Measurements from ENCODE around the gene FAM107A.
"Not testable (repeated sequence)": the region's sequence is repeated elsewhere in the genome, so short reads cannot be mapped to it uniquely, and the experiment has no call there.

FAM107A gene

GRCh38 chr3:58535531-58536500, 41.4 kb downstream of the FAM107A start:
- peak; percentile 22 for DNase-seq

DNA sequence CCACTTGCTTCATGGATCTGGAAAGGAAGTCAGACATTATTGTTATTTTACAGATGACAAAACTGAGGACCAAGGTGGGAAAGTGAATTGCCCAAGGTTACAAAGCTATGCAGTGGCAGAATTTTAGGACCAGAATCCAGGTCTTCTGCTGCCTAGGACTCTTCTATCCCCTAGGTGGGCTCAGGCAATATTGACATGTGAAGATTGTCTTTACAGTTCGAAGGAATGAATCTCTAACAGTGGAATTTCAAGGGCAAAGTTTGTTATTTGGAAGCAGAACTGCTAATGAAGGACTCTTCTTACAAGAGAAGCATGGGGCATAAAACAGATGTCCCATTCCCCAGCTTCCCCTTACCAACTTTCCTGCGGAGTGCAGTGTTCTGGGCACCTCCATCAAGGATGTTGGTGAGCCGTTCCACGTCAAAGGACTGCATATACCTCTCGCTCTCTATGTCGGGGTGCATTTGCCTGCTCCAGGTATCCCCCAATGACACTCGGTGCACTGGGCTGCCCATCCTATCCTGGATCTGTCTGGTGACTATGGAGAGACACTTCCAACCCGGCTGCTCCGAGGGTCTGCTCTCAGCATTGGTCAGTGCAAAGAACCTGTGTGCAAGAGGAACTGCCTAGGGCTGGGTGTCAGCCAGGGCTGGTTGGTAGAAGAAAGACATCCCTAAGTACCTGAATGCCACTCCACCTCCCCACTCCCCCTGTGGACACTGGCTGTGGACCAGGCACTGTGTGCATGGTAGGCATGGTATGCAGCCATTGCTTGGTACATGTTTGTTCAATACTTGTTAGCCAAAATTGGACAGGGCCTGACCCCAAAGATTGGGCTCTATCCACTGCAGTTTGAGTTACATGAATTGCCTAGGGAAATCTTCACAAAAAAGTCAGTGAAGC, 42.3 kb downstream of the FAM107A start:
- DNase-seq = no peak

GRCh38 chr3:58532794-58533220, 44.4 kb downstream of the FAM107A start:
- no peak for DNase-seq

DNA sequence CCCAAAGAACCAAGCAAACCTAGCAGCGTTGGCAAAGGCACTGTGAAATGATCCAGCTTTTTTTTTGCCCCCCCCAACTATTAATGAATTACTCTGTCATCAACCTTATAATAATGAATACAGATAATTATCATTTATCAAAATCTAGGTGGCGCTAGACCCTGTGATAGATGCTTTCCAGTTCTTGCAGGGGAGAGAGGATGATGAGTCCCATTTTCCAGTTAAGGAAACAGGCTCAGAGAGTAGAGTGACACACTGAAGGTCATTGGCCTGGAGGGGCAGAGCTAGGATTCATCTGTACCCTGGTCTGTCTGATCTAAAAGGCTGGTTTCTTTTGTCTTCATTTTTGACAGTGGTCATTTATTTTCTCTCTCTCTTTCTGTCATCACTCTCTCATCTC, 45.2 kb downstream of the FAM107A start:
- no peak for DNase-seq

DNA sequence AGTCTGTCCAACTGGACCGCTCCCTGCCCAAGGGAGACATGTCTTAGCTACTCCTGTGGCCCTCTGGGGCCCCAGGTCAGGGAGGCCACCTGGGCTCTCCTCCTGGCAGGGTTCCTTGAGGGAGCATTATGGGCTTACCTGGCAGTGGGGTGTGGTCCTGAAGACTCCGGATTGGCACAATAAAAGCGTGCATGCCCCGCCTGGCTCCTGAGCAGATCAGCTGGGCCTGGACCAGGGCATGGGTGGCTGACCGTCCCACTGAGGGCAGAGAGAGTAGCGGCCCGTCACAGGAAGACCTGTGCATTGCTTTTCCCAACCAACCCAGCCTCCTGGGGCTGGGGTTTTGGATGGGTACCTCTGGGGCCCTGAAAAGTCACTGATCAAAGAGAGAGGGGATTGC, 45.6 kb downstream of the FAM107A start:
- DNase-seq = no peak

DNA sequence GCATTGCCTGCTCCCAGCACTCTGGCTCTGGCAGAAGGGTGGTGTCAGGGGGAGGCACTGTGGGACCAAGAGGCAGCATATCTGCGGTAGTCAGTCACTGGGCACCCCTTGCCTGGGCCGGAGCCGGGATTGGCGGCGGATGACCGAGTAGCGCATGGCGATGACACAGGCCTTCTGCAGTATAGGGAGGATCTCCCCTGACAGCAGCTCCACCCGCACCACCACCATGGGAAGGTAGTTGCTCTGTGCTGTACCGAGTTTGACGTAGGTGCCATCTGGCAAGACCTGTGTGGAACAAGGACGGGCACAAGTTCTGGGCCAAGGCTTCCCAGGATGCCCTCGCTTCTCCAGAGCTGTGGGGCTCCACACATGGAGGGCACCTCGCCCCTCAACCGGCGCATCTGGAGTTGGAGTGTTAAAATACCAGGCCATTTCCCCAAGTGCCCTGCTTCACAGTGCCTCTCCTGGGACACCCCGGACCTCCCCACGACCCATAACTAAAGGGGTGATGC, 46.8 kb downstream of the FAM107A start:
- no peak for DNase-seq

GRCh38 chr3:58529516-58530353, 47.5 kb downstream of the FAM107A start:
- DNase-seq = no peak

- DNase-seq = peak; percentile 43
These were observed 48.6 kb downstream of the FAM107A start for GRCh38 chr3:58528629-58529028.

GRCh38 chr3:58527440-58527839, 49.8 kb downstream of the FAM107A start:
- not testable (repeated sequence) for DNase-seq

DNA sequence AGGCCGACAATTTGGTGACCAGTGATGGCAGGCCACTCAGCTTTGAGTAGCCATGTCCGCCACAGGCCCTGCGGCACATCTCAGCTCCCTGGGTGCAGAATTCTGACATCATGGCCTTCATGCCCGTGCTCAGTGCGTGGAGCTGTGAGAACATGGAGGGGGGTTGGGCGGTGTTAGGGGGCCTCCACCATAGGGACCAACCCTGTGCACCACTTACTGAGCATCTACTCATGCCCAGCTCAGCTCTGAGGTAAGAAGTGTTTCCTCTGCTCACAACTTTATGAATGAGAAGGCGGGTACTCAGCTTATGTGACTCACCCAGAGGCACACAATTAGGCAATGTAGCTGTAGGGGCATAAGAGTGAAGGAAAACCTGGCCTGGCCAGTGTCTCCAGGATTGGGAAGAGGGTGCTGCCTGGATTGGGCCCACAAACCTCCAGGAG, 50.7 kb downstream of the FAM107A start:
- no peak for DNase-seq

DNA sequence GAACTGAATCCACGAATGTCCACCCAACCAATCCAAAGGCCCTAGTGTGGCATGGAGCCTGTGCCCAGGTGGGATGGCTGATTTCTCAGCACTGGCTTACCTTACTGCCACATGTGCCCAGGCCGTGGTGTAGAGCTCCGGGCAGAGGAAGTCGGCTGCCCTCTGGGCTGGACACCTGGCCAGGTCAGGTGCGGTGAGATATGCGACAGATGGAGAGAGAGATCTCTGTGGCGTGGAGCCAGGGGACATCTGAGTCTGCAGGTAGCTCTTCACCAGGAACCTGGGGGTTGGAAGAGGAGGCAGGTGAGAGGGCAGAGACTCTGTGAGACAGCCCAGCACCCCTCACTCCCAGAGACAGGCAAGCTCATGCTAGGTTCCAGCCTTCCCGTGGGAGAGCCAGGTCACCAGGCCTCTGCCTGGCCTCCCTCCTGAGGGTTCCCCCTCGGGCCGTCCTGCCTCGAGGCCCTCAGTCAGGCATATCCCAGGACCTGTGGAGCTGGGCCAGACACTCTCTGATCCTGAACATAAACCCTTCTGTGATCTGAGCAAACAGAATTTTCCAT, 52.8 kb downstream of the FAM107A start:
- DNase-seq = no peak

DNA sequence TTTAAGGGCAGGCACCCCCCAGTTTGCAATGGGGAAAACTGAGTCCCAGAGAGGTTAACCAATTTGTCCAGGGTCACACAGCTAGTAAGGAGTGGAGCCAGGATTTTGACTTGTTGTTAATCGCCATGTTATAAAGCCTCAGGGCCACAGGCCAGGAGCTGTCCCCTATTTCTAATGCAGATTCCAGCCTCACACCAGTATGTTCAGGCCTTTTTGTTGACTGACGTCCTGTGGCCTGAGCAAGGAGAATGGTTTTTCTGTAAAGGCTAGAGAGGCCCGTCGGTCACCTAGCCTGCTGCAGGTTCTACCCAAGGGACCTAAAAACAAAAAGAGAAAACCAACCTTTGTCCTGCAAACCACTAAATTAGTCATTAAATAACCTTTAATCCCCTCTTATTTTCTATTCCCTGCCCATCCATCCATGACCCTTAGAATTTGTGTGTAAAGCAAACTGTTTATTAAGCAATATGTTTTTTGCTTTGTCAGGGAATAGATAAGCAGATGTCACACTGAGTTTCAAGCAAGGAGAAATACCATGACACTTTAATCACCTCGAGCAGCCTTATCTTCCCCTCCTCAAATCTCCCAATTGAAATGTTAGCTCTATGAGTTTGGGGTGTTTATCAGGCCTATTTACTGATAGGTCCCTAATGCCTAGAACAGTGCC, 54.3 kb downstream of the FAM107A start:
- DNase-seq = no peak

DNA sequence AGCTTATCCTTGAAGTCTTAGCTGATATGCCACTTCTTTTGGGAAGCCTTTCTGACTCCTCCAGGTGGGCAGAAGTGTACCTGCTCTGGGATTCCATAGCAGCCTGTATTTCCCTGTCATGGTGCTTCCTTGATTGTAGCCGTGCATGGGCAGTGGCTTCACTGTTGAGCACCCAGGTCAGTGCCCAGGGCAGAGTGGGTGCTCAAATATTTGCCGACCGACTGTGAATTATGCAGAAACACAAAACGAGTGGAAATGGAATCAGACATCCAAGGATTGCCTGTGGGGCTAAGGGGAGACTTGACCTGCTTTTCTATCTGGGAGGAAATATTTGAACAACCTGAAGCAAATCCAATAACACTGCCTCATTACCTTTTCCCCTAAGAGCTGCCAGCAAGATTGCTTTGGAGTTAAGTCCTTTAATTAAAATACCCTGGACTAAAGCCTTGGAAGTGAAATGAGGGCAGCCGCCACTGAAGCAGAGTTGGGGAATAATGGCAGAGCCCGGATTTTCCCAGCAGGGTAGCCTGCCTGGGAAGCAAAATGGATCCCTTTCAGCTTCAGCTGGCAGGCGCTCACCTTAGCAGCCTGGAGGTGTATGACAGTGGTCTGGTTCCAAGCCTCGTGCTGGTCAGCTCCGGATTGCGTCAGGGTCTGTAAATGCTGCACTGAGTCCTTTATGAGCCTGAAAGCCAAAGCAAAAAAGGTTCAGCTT, 55.1 kb downstream of the FAM107A start:
- DNase-seq = no peak

DNA sequence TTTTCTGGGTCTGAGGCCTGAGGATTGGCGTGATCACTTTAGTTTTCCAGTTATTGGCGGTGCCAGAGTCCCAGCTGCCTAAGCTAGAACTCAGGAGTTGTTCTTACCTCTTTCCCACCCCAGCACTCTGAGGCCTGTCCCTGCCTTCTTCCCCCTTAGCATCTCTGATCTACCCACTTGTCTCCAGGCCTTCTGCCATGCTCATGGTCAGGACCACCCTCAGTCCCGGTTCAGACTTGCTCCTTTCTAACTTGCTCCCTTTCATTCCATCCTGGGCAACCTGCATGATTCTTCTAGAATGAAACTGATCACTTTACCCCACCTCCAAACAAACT, 55.9 kb downstream of the FAM107A start:
- DNase-seq = no peak

DNA sequence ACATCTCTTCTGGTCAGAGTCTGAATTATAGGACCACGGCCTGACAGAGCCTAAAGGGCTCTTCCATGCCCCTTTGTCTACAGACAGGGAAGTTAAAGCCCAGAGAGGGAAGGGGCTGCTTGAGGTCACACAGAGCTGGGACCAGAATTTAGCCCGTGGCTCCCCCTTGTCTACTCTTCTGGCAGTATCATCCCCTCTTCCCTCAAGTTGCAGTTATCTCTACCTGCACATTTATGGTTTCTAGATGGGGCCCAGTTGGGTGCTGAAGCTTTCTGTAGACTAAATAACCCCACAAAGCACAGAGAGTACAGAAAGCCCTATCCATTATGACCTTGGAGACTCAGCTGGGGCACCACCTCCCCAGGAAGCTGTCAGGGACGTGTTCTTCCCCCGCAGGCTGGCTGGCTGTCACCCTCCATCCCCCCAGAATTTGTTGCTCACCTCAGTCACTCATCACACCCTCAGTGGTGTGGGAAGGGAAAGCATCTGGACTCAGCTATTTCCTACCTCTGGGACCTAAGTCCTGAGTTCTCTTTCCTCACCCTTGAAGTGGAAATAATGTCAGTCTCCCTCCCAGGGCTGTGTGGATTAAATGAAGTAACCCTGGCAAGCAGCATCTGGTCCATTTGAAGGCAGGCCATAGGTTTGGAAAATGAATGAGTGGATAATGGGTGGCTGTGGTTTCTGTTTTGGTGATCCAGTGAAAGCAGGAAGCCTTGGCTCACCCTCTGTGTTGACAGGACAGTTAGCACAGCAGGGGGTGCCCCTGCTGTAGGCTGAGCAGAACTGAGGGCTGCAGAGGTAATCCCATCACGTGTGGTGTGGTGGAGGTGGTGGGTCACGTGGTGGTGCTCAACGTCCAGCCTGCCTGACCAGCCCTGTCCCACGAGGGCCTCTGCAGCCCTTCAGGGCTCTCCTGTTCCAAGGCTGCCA, 56.5 kb downstream of the FAM107A start:
- no peak for DNase-seq

- DNase-seq = no peak
These were observed 57.4 kb downstream of the FAM107A start for GRCh38 chr3:58519668-58520402.

DNA sequence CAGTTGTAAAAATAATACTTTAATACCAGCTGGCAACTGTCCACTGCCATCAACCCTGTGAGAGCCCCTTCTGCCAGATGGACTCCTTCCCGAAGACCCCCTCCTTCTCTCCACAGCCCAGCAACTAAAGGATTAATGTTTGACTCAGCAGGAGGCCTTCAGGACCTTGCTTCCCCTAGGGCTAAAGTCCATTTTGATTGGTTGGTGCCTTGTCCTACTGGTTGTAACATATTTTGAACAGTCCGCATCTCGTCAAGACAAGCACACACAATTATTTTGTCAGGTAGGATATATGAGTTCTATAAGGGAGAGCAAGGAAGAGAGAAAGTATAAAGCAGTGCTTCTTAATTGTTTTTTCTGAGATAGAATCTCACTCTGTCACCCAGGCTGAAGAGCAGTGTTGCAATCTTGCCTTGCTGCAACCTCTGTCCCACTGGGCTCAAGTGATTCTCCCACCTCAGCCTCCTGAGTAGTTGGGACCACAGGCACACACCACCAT, 58.9 kb downstream of the FAM107A start:
- DNase-seq = no peak

GRCh38 chr3:58514405-58514804, 62.8 kb downstream of the FAM107A start:
- peak; percentile 73 for DNase-seq

Measured in DMS79 treated with DMSO at 0.1 percent for 48 hours (cell line).